ENCODE measurements around the gene GSTM3. TPM values are rescaled to one million over a fixed set of nuclear protein-coding genes. Genes with fewer than 3 reads are reported as not detected.

The GSTM3 gene
- total and polyA plus RNA-seq, 2 experiments from 2014 or later = 3.1 to 4.1 TPM

DNA sequence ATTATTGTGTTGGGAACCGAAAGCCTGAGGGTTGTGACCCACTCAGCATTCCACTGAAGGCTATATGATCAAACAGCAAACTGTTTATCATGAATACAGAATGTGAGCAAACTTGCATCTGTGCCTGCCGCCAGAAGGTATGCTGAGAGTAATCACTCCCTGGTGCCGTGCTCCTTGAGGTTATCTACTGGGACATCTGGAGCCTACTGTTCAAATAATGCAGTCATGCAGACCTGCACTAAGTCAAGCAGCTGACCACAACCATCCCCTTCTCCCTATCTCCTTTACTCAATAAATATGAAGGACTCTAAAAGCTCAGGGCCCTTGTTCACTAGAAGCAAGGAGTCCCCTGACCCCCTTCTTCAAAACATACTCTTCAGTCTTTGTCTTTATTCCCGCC lies 15.3 kb downstream of the GSTM3 start (continued):
- TF ChIP-seq, protein P1, sequence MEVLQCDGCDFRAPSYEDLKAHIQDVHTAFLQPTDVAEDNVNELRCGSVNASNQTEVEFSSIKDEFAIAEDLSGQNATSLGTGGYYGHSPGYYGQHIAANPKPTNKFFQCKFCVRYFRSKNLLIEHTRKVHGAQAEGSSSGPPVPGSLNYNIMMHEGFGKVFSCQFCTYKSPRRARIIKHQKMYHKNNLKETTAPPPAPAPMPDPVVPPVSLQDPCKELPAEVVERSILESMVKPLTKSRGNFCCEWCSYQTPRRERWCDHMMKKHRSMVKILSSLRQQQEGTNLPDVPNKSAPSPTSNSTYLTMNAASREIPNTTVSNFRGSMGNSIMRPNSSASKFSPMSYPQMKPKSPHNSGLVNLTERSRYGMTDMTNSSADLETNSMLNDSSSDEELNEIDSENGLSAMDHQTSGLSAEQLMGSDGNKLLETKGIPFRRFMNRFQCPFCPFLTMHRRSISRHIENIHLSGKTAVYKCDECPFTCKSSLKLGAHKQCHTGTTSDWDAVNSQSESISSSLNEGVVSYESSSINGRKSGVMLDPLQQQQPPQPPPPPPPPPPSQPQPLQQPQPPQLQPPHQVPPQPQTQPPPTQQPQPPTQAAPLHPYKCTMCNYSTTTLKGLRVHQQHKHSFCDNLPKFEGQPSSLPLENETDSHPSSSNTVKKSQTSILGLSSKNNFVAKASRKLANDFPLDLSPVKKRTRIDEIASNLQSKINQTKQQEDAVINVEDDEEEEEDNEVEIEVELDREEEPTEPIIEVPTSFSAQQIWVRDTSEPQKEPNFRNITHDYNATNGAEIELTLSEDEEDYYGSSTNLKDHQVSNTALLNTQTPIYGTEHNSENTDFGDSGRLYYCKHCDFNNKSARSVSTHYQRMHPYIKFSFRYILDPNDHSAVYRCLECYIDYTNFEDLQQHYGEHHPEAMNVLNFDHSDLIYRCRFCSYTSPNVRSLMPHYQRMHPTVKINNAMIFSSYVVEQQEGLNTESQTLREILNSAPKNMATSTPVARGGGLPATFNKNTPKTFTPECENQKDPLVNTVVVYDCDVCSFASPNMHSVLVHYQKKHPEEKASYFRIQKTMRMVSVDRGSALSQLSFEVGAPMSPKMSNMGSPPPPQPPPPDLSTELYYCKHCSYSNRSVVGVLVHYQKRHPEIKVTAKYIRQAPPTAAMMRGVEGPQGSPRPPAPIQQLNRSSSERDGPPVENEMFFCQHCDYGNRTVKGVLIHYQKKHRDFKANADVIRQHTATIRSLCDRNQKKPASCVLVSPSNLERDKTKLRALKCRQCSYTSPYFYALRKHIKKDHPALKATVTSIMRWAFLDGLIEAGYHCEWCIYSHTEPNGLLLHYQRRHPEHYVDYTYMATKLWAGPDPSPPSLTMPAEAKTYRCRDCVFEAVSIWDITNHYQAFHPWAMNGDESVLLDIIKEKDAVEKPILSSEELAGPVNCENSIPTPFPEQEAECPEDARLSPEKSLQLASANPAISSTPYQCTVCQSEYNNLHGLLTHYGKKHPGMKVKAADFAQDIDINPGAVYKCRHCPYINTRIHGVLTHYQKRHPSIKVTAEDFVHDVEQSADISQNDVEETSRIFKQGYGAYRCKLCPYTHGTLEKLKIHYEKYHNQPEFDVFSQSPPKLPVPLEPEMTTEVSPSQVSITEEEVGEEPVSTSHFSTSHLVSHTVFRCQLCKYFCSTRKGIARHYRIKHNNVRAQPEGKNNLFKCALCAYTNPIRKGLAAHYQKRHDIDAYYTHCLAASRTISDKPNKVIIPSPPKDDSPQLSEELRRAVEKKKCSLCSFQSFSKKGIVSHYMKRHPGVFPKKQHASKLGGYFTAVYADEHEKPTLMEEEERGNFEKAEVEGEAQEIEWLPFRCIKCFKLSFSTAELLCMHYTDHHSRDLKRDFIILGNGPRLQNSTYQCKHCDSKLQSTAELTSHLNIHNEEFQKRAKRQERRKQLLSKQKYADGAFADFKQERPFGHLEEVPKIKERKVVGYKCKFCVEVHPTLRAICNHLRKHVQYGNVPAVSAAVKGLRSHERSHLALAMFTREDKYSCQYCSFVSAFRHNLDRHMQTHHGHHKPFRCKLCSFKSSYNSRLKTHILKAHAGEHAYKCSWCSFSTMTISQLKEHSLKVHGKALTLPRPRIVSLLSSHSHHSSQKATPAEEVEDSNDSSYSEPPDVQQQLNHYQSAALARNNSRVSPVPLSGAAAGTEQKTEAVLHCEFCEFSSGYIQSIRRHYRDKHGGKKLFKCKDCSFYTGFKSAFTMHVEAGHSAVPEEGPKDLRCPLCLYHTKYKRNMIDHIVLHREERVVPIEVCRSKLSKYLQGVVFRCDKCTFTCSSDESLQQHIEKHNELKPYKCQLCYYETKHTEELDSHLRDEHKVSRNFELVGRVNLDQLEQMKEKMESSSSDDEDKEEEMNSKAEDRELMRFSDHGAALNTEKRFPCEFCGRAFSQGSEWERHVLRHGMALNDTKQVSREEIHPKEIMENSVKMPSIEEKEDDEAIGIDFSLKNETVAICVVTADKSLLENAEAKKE (CRISPR knock-in tag; IDR thresholded peaks at IDR 0.05) = no peak
- TF ChIP-seq EZH2phosphoT487 (IDR thresholded peaks at IDR 0.05; ENCODE audit: unreplicated experiment) (no peak), JUNB (IDR thresholded peaks at IDR 0.05; ENCODE audit: unreplicated experiment) (no peak), NANOG (IDR thresholded peaks at IDR 0.05; ENCODE audit: borderline replicate concordance) (no peak), EZH2 (IDR thresholded peaks at IDR 0.05; ENCODE audit: low read depth, unreplicated experiment) (no peak), POLR2AphosphoS5 (IDR thresholded peaks at IDR 0.05; ENCODE audit: low read depth) (no peak), ZNF331 (CRISPR knock-in tag; IDR thresholded peaks at IDR 0.05; ENCODE audit: low read depth) (no peak)
- TF ChIP-seq, protein P2, sequence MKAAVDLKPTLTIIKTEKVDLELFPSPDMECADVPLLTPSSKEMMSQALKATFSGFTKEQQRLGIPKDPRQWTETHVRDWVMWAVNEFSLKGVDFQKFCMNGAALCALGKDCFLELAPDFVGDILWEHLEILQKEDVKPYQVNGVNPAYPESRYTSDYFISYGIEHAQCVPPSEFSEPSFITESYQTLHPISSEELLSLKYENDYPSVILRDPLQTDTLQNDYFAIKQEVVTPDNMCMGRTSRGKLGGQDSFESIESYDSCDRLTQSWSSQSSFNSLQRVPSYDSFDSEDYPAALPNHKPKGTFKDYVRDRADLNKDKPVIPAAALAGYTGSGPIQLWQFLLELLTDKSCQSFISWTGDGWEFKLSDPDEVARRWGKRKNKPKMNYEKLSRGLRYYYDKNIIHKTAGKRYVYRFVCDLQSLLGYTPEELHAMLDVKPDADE (IDR thresholded peaks at IDR 0.05) = no peak

DNA sequence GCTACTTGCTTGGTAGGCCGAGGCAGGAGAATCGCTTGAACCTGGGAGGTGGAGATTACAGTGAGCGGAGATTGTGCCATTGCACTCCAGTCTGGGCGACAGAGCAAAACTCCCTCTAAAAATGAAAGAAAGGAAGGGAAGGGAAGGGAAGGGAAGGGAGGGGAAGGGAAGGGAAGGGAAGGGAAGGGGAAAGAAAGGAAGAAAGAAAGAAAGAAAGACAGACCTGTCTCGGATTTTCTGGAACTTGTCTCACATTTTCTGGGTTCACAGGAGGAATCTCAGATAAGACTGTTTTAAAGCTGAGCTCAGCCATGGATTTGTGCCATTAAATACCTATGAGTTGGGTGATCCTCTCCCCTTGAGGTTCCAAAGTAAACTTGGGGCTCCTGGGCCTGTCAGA lies 15.9 kb downstream of the GSTM3 start:
- H3K36me3 ChIP-seq (ENCODE audit: insufficient read depth) = peaks cover 3% of the 10 kb centered on the region; the same call in 1 of the 2 replicates
- no peaks in the 10 kb centered on the region for H4K20me1 ChIP-seq (replicated peaks; ENCODE audit: insufficient read depth)
- Mint-ChIP-seq H3K27me3 (ENCODE audit: insufficient read depth, low read depth, poor library complexity) (no peaks in the 10 kb centered on the region), H3K4me3 (no peak overlapping the region), H3K9me3 (peaks cover 19% of the 10 kb centered on the region), H3K4me1 (peaks cover 6% of the 10 kb centered on the region), H3K27ac (no peak overlapping the region), H3K36me3 (ENCODE audit: low read depth) (peaks cover 12% of the 10 kb centered on the region)
- no peaks in the 10 kb centered on the region for H3K9me2 ChIP-seq (ENCODE audit: insufficient read depth)
- H3F3A ChIP-seq (replicated peaks; ENCODE audit: low read depth) = no peaks in the 10 kb centered on the region
- no peak overlapping the region for H3K4me2 ChIP-seq
- no peaks in the 10 kb centered on the region for H3K79me2 ChIP-seq (replicated peaks; ENCODE audit: insufficient read depth)
- H3K4me3 ChIP-seq = no peak overlapping the region
- peaks cover 6% of the 10 kb centered on the region; the same call in 1 of the 2 replicates for H3K4me1 ChIP-seq (ENCODE audit: insufficient read depth)
- DNase-seq (ENCODE audit: low spot score) (no peak), ATAC-seq (no peak)
- no peak overlapping the region for H2AFZ ChIP-seq
- H3K27me3 ChIP-seq (ENCODE audit: insufficient read depth) = no peaks in the 10 kb centered on the region
- no peak overlapping the region for H3K27ac ChIP-seq (ENCODE audit: low read depth)
- TF ChIP-seq EZH2 (IDR thresholded peaks at IDR 0.05; ENCODE audit: low read depth, unreplicated experiment) (no peak), CREB1 (CRISPR knock-in tag; IDR thresholded peaks at IDR 0.05; ENCODE audit: low read depth) (no peak), POLR2AphosphoS5 (IDR thresholded peaks at IDR 0.05; ENCODE audit: low read depth) (no peak), NANOG (IDR thresholded peaks at IDR 0.05; ENCODE audit: borderline replicate concordance) (no peak), ZNF114 (CRISPR knock-in tag; IDR thresholded peaks at IDR 0.05) (no peak), ZNF331 (CRISPR knock-in tag; IDR thresholded peaks at IDR 0.05; ENCODE audit: low read depth) (no peak), EZH2phosphoT487 (IDR thresholded peaks at IDR 0.05; ENCODE audit: unreplicated experiment) (no peak)
- TF ChIP-seq, protein P3, sequence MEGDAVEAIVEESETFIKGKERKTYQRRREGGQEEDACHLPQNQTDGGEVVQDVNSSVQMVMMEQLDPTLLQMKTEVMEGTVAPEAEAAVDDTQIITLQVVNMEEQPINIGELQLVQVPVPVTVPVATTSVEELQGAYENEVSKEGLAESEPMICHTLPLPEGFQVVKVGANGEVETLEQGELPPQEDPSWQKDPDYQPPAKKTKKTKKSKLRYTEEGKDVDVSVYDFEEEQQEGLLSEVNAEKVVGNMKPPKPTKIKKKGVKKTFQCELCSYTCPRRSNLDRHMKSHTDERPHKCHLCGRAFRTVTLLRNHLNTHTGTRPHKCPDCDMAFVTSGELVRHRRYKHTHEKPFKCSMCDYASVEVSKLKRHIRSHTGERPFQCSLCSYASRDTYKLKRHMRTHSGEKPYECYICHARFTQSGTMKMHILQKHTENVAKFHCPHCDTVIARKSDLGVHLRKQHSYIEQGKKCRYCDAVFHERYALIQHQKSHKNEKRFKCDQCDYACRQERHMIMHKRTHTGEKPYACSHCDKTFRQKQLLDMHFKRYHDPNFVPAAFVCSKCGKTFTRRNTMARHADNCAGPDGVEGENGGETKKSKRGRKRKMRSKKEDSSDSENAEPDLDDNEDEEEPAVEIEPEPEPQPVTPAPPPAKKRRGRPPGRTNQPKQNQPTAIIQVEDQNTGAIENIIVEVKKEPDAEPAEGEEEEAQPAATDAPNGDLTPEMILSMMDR (conservative IDR thresholded peaks at IDR 0.05; ENCODE audit: low read depth in 2 of 2) = no peak

Data from GM23338 (cell line).